ENCODE data around the gene CYP4F11.

CYP4F11 gene

GRCh38 chr19:15971224-15971780 is 37.0 kb upstream of the CYP4F11 start:
- TF ChIP-seq, protein P1, sequence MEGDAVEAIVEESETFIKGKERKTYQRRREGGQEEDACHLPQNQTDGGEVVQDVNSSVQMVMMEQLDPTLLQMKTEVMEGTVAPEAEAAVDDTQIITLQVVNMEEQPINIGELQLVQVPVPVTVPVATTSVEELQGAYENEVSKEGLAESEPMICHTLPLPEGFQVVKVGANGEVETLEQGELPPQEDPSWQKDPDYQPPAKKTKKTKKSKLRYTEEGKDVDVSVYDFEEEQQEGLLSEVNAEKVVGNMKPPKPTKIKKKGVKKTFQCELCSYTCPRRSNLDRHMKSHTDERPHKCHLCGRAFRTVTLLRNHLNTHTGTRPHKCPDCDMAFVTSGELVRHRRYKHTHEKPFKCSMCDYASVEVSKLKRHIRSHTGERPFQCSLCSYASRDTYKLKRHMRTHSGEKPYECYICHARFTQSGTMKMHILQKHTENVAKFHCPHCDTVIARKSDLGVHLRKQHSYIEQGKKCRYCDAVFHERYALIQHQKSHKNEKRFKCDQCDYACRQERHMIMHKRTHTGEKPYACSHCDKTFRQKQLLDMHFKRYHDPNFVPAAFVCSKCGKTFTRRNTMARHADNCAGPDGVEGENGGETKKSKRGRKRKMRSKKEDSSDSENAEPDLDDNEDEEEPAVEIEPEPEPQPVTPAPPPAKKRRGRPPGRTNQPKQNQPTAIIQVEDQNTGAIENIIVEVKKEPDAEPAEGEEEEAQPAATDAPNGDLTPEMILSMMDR (IDR thresholded peaks at IDR 0.05; ENCODE audit: insufficient read depth, low read length, poor library complexity, severe bottlenecking), result no peak
- DNase-seq (ENCODE audit: extremely low read depth, insufficient read length), result no peak
- Histone ChIP-seq H3K36me3 (ENCODE audit: control insufficient read depth, insufficient read depth, low read length) (no peaks in the 10 kb centered on the region), H3K27me3 (replicated peaks; ENCODE audit: control insufficient read depth, insufficient read depth, low read length) (no peaks in the 10 kb centered on the region), H3K4me3 (replicated peaks; ENCODE audit: low read depth, low read length) (no peak overlapping the region)

DNA sequence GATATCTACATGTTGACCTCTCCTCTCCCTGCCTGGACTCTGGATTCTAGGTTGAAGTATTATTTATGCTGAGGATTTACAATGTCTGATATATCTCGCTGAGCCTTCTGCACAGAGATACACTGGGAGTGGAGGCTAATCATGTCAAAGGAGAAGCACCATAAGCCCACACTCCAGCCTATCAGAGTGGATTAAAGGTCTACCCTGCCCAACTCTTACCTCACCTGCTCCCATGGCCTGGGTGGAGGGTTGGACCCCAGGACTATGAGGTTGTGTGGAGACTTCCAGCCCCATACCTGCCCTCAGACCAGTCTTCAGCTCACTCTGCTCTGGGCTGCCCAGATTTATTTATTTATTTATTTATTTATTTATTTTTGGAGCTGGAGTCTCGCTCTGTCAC is 29.9 kb upstream of the CYP4F11 start:
- no peak for DNase-seq (ENCODE audit: extremely low read depth, insufficient read length)
- Histone ChIP-seq H3K4me3 (replicated peaks; ENCODE audit: low read depth, low read length) (no peak overlapping the region), H3K36me3 (ENCODE audit: control insufficient read depth, insufficient read depth, low read length) (no peaks in the 10 kb centered on the region), H3K27me3 (replicated peaks; ENCODE audit: control insufficient read depth, insufficient read depth, low read length) (no peaks in the 10 kb centered on the region)
- TF ChIP-seq, protein P1 (IDR thresholded peaks at IDR 0.05; ENCODE audit: insufficient read depth, low read length, poor library complexity, severe bottlenecking), result no peak

DNA sequence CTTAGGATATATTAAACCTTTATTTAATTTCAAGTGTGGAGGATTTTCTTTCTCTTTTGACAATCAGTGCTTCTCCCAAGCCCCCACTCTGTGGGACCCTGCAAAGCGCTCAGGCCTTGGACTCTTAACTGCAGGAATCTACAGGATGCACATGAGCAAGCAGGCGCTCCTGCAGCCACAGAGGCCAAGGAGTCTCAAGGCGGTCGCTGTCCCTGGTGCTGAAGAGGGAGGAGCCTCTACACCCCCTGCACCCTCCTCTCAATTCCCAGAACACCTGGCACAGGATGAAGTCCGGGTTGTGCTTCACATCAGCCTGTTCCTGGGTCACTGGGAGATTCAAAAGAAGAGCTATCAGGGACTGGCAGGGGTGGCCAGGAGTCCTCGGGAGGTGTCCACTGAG is 28.0 kb upstream of the CYP4F11 start:
- Histone ChIP-seq H3K27me3 (replicated peaks; ENCODE audit: control insufficient read depth, insufficient read depth, low read length) (no peaks in the 10 kb centered on the region), H3K4me3 (replicated peaks; ENCODE audit: low read depth, low read length) (no peak overlapping the region), H3K36me3 (ENCODE audit: control insufficient read depth, insufficient read depth, low read length) (no peaks in the 10 kb centered on the region)
- DNase-seq (ENCODE audit: extremely low read depth, insufficient read length), result no peak
- TF ChIP-seq, protein P1 (IDR thresholded peaks at IDR 0.05; ENCODE audit: insufficient read depth, low read length, poor library complexity, severe bottlenecking), result no peak

DNA sequence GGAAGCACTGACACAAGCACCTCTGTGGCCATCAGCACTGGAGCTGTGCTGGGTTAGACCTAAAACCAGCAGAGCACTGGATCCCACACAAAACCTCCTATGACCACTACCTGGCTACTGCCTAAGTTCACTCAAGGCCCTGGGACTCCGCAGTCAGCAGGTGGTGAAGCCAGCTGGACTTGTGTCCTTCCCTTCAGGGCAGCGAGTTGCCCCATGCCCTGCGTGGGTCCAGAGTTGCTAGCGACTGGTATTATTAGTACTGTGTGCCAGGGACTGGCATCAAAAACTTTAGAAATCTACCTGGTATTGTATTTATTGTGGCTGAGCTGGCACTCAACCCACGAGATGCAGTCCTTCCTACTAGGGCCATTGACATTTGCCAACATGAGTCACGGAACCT is 20.5 kb upstream of the CYP4F11 start:
- TF ChIP-seq, protein P1 (IDR thresholded peaks at IDR 0.05; ENCODE audit: insufficient read depth, low read length, poor library complexity, severe bottlenecking), result no peak
- Histone ChIP-seq H3K4me3 (replicated peaks; ENCODE audit: low read depth, low read length) (no peak overlapping the region), H3K36me3 (ENCODE audit: control insufficient read depth, insufficient read depth, low read length) (no peaks in the 10 kb centered on the region), H3K27me3 (replicated peaks; ENCODE audit: control insufficient read depth, insufficient read depth, low read length) (no peaks in the 10 kb centered on the region)
- DNase-seq (ENCODE audit: extremely low read depth, insufficient read length), result no peak

DNA sequence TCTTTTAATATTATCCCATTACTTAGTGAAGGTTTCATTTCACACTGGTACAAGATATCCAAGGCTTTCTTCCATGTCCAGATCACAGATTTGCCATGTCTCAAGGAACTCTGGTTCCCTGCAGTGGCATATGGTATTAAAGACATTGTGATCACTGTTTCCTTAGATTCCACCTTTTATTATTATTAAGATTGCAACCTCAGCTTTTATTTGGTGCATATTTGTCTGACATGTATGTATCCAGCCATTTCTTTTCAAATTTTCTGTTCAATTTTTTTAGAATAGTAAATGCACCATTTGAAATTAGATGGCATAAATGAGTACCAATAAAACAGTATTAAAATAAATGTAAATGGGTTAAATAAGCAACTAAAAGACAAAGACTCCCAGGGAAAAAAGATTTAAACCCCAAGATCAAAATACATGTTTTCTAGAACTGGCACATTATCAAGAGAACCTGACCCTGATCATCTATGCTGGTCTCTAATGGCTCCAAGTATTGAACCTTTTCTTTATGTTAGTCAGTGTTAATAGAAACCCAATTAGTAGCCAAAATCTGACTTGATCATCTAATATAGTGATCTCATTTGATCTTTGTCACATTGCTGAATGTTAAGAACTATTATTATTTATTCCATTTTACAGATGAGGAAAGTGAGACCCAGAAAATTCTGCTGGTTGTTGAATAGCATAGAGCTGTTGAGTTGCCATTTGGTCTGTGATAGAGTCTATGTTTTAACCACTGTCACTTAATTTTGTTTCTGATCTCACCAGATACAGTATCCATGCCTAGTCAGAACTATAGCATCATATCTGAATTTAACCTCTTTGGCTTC is 14.1 kb upstream of the CYP4F11 start, which contains the start of gene OR10H4:
OR10H4 (plus strand) TSS at position 786 of the 836 bp plus-strand sequence; CDS start at position 786, 0 bp downstream.
- Histone ChIP-seq H3K36me3 (ENCODE audit: control insufficient read depth, insufficient read depth, low read length) (no peaks in the 10 kb centered on the region), H3K27me3 (replicated peaks; ENCODE audit: control insufficient read depth, insufficient read depth, low read length) (no peaks in the 10 kb centered on the region), H3K4me3 (replicated peaks; ENCODE audit: low read depth, low read length) (no peak within 1 kb of the TSS)
- TF ChIP-seq, protein P1 (IDR thresholded peaks at IDR 0.05; ENCODE audit: insufficient read depth, low read length, poor library complexity, severe bottlenecking), result no peak
- DNase-seq (ENCODE audit: extremely low read depth, insufficient read length), result no peak
